CD4-positive, alpha-beta T cell treated with Interleukin-1 beta for 1 hour (primary cell): ENCODE data around the gene ZNG1A.
A peak's percentile ranks its signal among the peaks of the same experiment; 100 is the strongest.
"Not testable (repeated sequence)": the region's sequence is repeated elsewhere in the genome, so short reads cannot be mapped to it uniquely, and the experiment has no call there.

ENCODE experiments used
- DNase-seq, 2 donors: peaks; one replicate each; pipeline ENCODE4 v3.0.0-alpha.2; 2020 to 2022

Gene ZNG1A

DNA sequence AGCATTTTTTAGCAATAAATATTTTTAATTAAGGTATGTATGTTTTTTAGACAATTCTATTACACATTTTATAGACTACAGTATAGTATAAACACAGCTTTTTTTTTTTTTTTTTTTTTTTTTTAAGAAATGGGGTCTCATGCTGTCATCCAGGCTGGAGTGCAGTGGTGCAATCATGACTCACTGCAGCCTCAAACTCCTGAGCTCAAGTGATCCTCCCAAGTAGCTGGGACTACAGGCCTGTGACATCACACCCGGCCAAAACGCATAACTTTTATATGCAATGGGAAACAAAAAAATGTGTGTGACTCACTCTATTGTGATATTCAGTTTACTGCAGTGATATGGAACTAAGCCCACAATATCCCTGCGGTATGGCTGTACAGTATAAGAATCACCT, 9.1 kb downstream of the ZNG1A start:
- DNase-seq, result not testable (repeated sequence)

DNA sequence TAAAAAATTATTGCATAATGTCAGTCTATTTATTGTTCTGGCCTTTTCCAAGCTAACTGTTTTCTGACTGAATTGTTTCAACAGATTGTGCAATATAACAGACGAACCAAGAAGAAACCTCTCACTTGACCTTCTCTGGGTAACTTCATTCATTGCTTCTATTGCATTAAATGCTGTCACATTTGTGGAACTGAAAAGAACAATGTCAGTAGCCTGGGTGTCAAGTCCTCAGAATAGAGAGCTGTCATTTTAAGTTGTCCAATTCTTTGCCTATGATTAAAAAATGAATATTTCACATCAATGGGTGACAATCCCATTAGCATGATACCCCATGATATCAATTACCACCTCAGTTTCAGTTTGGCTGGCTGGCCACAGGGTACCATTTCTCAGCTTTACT, 19.0 kb downstream of the ZNG1A start:
- not testable (repeated sequence) for DNase-seq

DNA sequence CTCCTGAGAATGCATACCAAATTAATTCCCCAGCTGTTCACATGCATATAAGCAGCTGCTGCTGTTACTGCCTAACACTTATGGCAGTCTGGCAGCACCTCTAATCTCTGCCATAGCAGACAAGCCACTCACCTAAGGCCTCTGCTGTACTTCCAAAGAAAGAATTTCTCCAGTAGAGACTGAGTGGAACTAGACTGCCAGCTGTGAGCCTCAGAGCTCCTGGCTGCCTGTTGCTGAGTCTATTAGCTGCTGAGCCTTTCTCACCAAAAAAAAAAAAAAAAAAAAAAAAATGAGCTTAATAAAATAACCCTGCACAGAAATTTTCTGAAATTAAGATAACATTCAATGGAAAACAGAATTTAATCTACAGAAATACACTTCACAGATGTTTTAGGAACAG, 27.7 kb downstream of the ZNG1A start:
- not testable (repeated sequence) for DNase-seq

DNA sequence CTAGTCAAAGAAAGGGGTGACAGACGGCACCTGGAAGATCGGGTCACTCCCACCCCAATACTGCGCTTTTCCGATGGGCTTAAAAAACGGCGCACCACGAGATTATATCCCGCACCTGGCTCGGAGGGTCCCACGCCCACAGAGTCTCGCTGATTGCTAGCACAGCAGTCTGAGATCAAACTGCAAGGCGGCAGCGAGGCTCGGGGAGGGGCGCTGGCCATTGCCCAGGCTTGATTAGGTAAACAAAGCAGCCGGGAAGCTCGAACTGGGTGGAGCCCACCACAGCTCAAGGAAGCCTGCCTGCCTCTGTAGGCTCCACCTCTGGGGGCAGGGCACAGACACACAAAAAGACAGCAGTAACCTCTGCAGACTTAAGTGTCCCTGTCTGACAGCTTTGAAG, 39.0 kb downstream of the ZNG1A start:
- not testable (repeated sequence) for DNase-seq

DNA sequence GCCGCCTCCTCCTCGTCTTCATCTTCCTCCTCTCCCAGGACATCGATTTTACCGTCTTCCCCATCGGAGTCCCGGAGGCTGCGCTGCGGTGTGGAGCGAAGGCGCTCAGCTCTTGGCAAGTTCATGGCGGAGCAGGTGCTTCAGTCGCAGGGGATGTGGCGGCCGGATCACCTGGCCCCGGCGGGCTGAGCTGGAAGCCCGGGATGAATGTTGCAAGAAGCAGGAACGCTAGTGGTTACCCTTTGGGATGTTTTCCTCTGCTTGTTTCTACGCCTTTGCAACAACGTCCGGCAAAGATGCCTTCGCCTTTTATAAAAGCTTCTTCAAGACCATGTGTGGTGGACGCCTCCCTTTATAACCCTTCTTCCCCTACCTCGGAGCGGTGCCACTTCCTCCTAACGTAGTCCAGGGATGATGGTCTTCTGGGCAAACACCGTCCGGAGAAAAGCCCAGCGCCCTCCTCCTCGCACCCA, 60.8 kb downstream of the ZNG1A start, which contains the start of gene FOXD4:
TSS of gene FOXD4 (minus strand) at position 423 of the 473 bp plus-strand sequence. CDS start at position 125, 298 bp downstream.
- DNase-seq, result not testable (repeated sequence)

DNA sequence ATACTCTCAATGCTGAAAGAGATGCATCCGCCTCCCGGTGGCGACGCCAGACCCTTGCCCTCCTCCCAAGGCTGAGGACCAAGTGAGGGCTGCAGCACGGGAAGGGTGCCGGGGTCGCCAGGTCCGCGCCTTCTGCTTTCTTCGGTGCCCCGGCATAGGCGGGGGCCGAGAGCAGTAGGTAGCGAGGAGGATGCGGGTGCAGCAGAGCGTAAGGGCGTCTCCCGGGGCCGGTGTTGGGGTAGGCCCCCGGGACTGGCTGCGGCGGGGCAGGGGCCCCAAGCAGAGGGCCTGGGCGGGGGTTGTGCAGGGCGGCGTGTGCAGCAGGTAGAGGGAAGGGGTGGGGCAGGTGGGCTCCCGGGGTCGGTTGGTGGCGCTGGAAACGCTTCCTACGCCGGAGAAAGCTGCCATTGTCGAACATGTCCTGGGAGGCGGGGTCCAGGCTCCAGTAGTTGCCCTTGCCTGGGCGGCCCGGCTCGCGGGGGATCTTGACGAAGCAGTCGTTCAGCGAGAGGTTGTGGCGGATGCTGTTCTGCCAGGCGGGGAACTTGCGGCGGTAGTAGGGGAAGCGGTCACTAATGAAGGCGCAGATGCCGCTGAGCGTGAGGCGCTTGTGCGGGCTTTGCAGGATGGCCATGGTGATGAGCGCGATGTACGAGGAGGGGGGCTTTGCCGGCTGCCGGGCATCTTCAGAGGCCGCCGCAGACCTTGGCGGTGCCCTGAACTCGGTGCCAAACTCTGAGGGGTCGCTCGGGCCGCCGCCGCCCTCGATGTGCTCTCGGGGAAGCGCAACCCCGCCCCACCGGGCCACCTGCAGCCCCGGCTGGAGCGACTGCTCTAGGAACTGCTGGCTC, 61.5 kb downstream of the ZNG1A start:
- DNase-seq, result peak in 1 of 2 donors; percentile 35

DNA sequence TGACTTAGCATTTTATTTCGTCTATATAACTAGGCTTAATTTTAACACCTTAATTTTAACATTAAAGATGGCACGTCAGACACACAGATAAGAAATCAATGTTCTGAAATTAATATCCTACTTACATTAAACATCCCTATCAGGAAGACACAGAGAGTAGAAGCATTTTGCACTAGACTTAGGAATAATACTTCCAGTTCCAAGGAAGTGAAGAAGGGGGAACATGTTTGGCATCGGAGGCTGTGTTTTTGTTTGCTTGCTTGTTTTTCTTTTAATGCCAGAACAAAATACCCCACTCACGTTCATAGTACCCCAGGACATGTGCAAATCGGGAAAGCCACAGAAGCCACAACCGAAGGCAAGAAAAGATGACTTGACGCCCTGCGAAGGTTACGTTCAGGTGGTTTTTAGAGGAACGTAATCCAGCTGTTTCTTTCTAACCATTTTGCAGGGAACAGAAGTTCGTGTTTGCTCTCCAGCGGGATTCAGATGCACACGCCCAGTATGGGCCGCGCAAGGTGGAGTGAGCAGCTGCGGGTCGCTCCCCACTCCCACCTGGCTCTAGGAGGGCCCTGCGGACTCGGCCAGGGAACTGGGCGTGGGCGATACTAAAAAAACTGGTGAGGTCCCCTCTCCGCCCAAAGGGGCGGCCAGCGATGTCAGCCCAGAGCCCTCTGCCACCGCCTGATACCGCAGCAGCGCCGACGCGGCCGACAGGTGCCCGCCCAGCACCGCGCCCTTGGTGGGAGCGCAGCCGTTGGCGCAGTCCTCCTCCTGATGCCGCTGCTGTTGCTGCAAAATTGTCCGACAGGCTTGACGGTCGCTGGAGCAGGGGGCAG, 62.4 kb downstream of the ZNG1A start:
- not testable (repeated sequence) for DNase-seq

DNA sequence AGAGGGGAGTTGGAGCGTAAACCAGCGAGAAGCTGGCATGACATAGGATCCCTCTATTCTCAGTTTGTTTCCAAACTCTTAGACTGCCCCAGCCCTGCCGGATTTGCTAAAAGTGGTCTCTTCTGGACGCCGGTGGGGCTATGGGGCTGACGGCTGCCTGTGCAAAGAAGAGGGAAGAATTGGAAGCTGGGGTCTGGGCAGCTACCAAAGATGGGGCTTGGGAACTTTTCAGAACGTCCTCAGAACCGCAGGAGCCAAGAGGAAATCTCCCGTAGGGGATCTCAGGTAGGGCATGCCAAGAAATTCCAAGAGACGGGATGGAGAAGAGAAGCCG, 63.8 kb downstream of the ZNG1A start:
- not testable (repeated sequence) for DNase-seq

DNA sequence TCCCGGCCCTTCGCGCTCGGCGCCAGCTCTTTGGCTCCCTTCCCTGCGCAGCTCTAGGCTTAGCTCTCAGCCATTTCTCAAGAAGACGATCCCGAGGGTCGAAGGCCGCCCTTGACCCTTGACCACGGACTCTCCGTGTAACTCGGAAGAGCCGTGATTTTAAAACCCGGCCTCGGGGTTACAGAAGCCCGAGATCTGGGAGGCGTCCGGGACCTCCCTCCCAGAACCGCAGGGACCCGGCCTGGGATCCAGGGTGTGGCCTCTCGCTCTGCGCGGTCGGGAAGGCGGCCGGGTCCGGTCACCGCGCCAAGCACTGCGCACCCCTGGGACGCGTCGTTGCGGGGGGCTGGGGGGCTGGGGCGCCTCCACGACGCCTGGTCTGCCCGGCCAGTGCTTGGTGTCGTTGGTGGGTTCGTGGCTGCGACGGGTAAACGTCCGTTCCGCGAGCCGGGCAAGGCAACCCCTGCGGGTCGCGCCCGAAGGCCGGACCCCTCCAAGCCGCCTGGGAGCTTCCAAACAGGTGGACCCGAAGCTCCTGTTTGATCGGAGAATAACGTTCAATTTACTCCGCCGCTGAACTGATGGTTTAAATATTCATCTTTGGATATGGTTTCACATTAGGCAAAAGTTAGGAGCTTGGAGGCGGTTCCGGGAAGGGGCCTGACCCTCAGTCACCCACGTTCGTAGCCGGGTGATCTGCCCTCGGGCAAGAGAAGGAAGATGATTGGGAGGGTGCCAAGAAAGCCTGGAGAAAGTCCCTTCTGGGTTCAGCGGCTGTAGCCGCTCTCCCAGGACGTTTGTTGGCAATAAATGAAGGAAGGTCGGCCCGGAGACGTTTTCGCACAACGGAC, 64.4 kb downstream of the ZNG1A start:
- DNase-seq, result not testable (repeated sequence)

DNA sequence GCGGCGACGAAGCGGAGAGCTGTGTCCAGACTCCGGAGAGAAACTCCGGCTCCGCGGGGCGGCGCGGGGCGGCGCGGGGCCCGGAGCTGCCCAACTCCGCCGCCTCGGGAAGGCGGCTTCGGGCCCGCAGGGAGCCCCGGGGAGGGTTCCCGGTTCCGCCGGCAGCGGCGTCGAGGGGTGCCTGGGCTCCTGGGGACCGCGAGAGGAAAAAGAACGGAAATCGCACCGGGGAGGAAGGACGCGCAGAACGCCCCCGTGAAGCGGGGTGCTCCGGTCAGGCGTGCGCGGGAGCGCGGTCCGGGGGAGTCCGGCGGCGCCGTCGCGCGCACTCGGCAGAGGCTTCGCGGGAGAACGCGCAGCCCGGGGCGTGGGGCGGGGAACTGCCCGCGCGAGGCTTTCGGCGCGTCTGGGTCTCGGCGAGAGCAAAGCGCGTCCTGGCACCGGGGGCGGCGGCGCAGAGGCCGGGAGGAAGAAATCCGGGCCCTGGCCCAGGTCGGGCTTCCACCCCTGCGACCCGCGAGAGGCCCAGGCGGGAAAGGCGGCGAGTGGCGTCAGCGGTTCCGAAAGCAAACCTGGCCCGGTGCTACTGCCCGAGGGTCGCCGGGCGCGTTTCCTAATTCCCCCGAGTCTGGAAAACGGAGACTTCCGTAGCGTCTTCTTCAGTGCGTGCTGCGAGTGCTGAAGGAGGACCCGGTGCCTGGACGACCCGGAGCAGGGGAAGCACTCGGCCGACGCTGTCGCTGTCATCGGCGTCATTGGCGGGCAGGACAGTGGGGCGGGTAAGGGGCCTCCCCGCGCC, 65.2 kb downstream of the ZNG1A start:
- peak; percentile 33 to 44 for DNase-seq

DNA sequence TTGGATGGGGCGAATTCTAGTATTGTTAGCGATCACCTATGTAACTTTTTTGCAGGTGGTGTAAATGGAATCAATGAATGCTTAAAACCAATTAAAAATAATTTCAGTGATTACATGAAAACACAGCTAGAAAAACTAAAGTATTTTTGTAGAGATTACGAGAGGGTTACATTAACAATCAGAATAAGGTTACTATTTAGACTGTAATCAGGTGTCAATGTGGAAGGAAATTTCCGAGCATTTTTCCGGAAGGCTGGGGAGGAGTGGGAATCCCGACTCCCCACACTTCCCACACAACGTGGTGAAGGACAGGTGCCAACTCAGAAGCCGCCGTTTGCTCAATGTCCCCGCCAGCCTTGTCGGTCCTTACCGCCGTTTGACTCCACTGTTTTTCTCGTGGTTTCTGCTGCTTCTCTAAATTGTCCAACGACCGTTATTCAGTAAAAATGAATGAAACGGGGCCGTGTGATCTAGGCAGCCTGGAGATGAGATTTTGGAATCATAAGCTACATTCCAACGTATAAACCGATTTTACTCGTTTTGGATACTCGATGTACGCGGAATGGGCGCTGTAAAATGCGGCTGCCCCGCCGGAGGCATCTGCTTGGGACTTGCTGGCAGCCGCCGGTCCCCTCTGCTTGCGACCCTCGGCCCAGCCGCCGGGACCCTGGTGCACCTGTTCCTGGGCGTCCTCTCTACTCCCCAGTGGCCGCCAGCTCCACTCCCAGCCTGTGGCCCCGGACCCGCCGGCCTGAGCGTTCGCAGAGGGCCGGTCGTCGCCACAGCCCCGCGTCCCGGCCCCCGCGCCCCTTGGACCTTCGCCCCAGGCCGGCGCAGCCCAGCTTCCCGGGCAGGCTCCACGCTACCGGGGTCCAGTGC, 66.0 kb downstream of the ZNG1A start:
- DNase-seq, result peak in 1 of 2 donors; percentile 15

DNA sequence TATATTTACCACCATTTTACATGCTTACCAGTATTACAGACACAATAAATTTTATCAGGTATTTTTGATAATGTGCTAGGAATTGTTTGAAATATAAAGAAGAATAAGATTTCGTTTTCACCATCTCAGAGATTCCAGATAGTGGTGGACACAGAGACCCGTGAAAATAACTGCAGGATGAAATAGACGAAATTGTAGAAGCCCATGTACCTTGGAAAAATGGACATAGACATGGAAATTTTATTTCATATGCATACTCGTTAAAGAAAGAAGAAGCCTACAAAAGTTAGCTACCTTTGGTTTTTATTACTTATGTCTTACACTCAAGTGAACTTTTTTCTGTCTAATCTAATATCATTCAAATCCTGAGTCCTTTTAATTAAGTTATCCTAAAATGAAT, 68.2 kb downstream of the ZNG1A start:
- not testable (repeated sequence) for DNase-seq

DNA sequence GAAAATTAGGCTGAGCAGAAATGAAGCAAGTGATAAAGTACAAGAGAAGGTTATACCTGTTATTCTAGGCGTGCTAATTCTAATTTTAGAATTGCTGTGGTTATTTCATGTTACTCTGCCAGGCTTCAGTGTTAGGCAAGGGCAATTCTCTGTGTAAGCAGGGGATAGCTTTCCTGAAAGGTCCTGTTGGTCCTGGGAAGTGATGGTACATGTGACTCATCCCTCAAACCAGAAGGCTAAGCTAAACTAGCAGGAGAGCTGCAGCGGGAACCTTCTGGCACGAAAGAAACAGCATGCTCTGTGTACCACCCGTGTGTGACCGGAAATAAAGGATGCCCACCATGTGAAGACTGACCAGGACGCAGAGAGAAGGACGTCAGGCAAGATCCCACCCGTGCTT, 69.3 kb downstream of the ZNG1A start:
- DNase-seq, result not testable (repeated sequence)

DNA sequence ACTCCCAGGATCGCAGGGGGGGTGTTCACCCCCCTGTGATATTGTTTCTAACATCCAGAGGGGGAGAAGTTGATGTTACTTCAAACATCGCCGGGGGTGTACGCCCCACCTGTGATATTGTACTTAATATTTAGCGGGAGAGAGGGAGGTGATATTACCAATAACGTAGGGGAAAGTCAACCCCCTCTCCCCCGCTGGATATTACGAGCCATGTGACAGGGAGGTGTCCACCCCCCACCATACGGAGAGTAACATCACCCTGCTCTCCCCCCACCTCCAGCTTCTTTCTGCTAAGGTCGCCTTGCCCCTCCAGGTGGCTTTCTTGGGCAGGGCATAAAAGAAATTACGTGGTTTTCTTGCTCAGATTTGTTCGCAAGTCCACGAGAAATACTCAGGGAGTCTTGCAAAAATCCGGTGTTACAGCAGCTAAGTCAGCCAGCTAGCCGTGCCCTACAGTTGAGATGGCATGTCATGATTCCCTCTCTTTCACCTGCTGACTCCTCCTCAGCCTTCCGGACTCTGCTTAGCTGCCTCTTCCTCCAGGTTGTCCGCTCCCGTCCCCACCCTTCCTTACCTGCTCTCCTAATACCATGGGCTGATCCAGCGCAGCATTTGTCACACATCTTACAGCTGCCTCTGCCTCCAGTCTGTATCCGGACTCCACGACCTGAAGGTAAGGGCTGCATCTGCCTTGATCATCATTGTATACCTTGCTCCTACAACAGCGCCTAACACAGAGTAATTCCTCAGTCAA, 69.9 kb downstream of the ZNG1A start:
- not testable (repeated sequence) for DNase-seq

DNA sequence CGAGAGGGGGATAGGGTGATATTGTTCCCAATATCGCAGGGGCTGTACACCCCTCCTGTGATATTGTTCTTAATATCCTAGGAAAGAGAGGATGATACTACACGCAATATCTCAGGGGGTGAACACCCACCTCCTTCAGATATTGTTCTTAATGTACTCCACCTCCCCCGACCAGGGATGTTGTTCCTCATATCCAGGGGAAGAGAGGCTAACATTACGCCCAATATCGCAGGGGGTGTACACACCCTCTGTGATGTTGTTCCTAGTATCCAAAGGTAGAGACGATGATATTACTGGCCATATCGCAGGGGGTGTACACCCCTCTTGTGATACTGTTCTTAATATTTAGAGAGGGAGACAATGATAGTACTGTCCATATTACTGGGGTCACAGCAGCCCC, 72.9 kb downstream of the ZNG1A start:
- not testable (repeated sequence) for DNase-seq

DNA sequence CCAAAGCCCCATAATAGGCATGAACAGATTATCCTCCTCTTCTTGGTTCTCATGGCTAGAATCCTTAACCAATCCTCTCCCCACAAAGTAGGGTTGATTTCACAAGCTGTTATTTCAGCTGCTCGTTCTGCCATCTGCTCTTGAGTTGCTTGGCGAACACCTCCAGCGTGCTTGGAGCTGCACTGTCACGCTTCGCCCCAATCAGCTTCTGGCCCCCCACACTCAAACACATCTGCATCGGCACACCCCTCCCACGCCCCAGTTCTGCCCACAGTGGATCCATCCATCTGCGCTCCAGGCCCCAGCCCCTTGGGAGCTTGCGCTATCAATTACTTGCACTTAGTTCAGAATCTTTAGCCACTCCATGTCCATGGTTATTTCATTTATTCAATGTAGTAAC, 78.4 kb downstream of the ZNG1A start:
- DNase-seq, result not testable (repeated sequence)

DNA sequence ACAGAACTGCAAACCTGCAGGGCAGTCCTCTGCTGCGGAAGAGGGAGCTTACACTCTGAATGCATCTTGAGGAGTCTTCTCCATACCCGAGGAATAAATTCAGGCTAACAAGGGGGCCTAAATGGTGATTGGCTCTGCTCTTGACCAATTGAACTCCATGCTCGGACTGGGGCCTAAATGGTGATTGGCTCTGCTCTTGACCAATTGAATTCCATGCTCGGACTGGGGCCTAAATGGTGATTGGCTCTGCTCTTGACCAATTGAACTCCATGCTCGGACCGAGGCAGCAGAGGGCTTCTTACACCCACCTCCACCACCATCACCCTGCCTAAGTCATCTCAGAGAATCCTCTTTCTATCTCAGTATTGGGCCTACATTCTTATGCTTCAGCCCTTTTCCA, 79.0 kb downstream of the ZNG1A start:
- DNase-seq, result not testable (repeated sequence)

DNA sequence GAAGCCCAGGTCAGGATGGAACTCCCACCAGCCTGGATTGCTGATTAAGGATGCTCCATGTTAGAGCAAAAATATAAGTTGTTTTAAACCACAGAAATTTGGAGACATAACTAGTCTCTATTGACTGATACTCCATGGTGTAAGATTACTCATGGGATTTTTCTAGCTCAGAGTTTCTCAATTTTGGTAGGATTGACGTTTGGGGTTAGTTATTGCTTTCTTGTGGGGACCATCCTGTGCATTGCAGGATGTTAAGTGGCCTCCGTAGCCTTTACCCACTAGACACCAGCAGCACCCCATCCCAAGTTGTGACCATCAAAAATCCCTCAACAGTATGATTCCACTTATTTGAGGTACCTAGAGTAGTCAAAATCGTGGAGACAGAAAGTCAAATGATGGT, 80.1 kb downstream of the ZNG1A start:
- not testable (repeated sequence) for DNase-seq

DNA sequence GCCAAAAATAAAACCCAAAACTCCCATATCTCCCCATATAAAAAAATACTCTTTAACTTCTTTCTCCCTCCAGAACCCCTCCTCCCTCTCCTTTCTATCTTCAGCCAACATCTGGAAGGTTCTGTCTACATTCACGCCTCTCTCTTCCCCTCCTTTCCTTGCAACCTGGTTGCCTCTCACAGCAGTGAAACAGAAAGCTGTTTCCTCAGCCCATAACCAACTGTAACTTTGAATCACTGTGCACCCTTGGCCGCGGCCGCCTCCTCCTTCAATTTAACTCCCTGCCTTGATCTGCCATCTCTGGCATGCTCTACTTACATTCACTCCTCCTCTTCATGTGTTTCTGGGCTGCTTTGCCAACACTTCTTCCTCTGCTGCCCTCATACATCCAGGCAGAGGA, 83.9 kb downstream of the ZNG1A start:
- not testable (repeated sequence) for DNase-seq

DNA sequence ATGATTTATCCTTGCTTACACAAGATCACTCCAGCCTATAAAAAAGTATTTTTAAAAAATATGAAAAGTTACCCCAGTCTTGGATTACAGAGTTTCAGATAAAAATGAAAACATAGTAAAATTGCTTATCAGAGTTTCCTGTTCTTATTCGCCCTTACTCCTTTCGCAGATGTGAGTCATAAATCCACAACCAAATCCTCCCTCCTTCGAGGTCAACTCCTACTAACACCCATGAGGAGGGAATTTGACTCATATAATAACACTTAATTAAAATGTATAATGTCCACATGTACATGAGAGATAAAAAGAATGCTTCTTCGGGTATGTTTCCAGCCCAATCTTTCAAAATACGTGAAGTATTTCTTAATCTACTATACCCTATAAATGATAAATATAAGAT, 84.5 kb downstream of the ZNG1A start:
- DNase-seq, result not testable (repeated sequence)
